OCI-LY3 (cell line): ENCODE measurements around the gene SOWAHA.

Experiments
- H2AFZ ChIP-seq: fragments of 200-600, 300-600 bp; shearing (Covaris generic); 2 replicates; pipeline ENCODE4 v1.6.0; 2014; ENCODE audit warnings: antibody characterized with exemption, low read depth, low read length
- H3K27ac ChIP-seq: fragments of 200-600, 300-600 bp; sonication (generic); 2 replicates; pipeline ENCODE4 v1.5.1; 2014; ENCODE audit warnings: mild to moderate bottlenecking, low read length, moderate library complexity, mixed read lengths
- H3K27me3 ChIP-seq: fragments of 200-600, 300-600 bp; sonication (generic); 2 replicates; pipeline ENCODE4 v1.6.1; 2014; ENCODE audit warnings: low read depth, low read length, mixed read lengths
- H3K36me3 ChIP-seq: fragments of 200-600, 300-600 bp; sonication (generic); replicated peaks from 2 replicates; pipeline ENCODE3; 2014; ENCODE audit warnings: low read depth, low read length, mixed read lengths
- H3K4me1 ChIP-seq: fragments of 300-600, 200-600 bp; sonication (generic); 2 replicates; pipeline ENCODE4 v1.6.1; 2014; ENCODE audit warnings: low read length, mixed read lengths
- H3K4me2 ChIP-seq: fragments of 200-600, 300-600 bp; sonication (generic); 2 replicates; pipeline ENCODE4 v1.6.1; 2014; ENCODE audit warnings: low read length, mixed read lengths
- H3K4me3 ChIP-seq: fragments of 300-600, 200-600 bp; sonication (generic); 2 replicates; pipeline ENCODE4 v1.5.1; 2014; ENCODE audit warnings: antibody characterized with exemption, mild to moderate bottlenecking, low read length, moderate library complexity
- H3K79me2 ChIP-seq: fragments of 300-600, 200-600 bp; shearing (Covaris generic); 2 replicates; pipeline ENCODE4 v1.6.1; 2014; ENCODE audit warnings: mild to moderate bottlenecking, low read length, mixed read lengths
- H3K9ac ChIP-seq: fragments of 300-600, 200-600 bp; shearing (Covaris generic); 2 replicates; pipeline ENCODE4 v1.6.0; 2014; ENCODE audit warnings: mild to moderate bottlenecking, low read length, moderate library complexity
- H3K9me3 ChIP-seq: fragments of 200-600, 300-600 bp; shearing (Covaris generic); 2 replicates; pipeline ENCODE4 v1.6.1; 2014; ENCODE audit warnings: low read length, mixed read lengths; ENCODE audit not compliant: insufficient read depth
- H4K20me1 ChIP-seq: fragments of 200-600, 300-600 bp; sonication (generic); 2 replicates; pipeline ENCODE4 v1.6.1; 2016; ENCODE audit warnings: low read length, mixed read lengths; ENCODE audit not compliant: insufficient read depth
- CTCF ChIP-seq: fragments of 200-600, 300-600 bp; sonication (generic); IDR thresholded peaks from 2 replicates; pipeline ENCODE4 v1.5.1; 2014; ENCODE audit warnings: antibody characterized with exemption, low read length, low read depth
- EZH2phosphoT487 ChIP-seq: fragments of 200-600 bp; shearing (Covaris generic); IDR thresholded peaks from 2 replicates; pipeline ENCODE4 v1.6.1; 2018; ENCODE audit warnings: antibody characterized with exemption, mixed run types, low read depth

SOWAHA gene

GRCh38 chr5:132859889-132860437 lies 46.9 kb downstream of the SOWAHA start:
- no peak for TF ChIP-seq EZH2phosphoT487
- no peak for TF ChIP-seq CTCF
- no peaks in the 10 kb centered on the region for H3K79me2 ChIP-seq
- H3K36me3 ChIP-seq: no peaks in the 10 kb centered on the region

GRCh38 chr5:132860742-132861141 lies 47.6 kb downstream of the SOWAHA start:
- Histone ChIP-seq H3K79me2 (peaks cover 1% of the 10 kb centered on the region; the same call in 1 of the 2 replicates), H3K4me2 (no peak overlapping the region), H3K4me3 (no peak overlapping the region), H3K36me3 (no peaks in the 10 kb centered on the region), H2AFZ (no peak overlapping the region), H3K27me3 (no peaks in the 10 kb centered on the region), H3K4me1 (peaks cover 7% of the 10 kb centered on the region), H3K9ac (no peak overlapping the region), H3K27ac (no peak overlapping the region), H4K20me1 (no peaks in the 10 kb centered on the region), H3K9me3 (no peaks in the 10 kb centered on the region)
- TF ChIP-seq CTCF (no peak), EZH2phosphoT487 (no peak)

More at GRCh38 chr5:132859889-132860437, 46.9 kb downstream of the SOWAHA start:
- Histone ChIP-seq H3K27ac (no peak overlapping the region), H3K4me2 (no peak overlapping the region), H3K4me3 (no peak overlapping the region), H3K4me1 (peaks cover 3% of the 10 kb centered on the region; the same call in 1 of the 2 replicates), H3K9ac (no peak overlapping the region), H3K9me3 (no peaks in the 10 kb centered on the region), H4K20me1 (no peaks in the 10 kb centered on the region), H3K27me3 (no peaks in the 10 kb centered on the region), H2AFZ (no peak overlapping the region)

- Histone ChIP-seq H4K20me1 (no peaks in the 10 kb centered on the region), H3K9me3 (no peaks in the 10 kb centered on the region), H3K36me3 (peaks cover 8% of the 10 kb centered on the region), H3K27me3 (no peaks in the 10 kb centered on the region), H3K4me2 (peak overlapping the region; percentile 87), H3K79me2 (peaks cover 20% of the 10 kb centered on the region), H3K4me1 (peaks cover 14% of the 10 kb centered on the region), H3K4me3 (peak overlapping the region; percentile 99), H2AFZ (peak overlapping the region; percentile 72), H3K27ac (peak overlapping the region; percentile 28; the same call in 1 of the 2 replicates), H3K9ac (peak overlapping the region; percentile 86)
- TF ChIP-seq CTCF (no peak), EZH2phosphoT487 (no peak)
These were observed 52.7 kb downstream of the SOWAHA start for GRCh38 chr5:132865668-132866341.
